ENCODE results near the gene KATNB1. TPM values are rescaled to one million over a fixed set of nuclear protein-coding genes. Genes with fewer than 3 reads are reported as not detected.

The KATNB1 gene
- total and polyA plus RNA-seq, 12 donors, result 9.0 to 15.1 (median 11.0) TPM

DNA sequence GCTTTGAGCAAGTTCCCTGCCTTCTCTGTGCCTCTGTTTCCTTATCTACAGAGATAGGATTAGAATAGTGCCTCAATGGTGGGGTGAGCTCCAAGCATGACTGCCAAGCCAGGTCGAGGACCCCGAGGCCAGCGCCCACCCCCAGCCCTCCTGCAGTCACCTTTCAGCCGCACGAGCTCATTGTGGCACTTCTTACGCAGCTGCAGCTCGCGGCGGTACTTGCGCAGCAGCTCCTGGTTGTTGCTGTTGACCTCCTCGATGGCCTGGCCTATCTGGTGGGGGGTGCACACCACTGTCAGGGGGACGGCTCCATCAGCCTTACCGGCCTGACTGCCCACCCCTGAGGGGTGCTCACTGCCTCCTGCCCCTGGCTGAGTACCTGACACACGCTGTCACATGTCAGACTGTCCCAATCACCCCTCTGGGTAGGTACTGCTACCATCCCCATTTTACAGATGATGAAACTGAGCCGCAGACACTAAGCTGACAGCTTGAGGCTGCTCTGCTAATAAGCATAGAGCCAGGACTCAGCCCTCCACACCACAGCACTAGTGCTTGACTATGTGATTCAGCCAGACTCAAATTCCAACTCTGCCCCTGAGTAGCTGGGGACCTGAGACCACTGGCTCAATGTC lies 31.3 kb downstream of the KATNB1 start:
- H3K36me3 ChIP-seq, result peaks cover 5 to 98% (median 39%) of the 10 kb centered on the region in 9 donors
- H3K27ac ChIP-seq, result no peak overlapping the region
- 91 to 92% methylated on average over 15 of the region's 15 CpGs for WGBS, 2 donors
- TF ChIP-seq, protein P1, sequence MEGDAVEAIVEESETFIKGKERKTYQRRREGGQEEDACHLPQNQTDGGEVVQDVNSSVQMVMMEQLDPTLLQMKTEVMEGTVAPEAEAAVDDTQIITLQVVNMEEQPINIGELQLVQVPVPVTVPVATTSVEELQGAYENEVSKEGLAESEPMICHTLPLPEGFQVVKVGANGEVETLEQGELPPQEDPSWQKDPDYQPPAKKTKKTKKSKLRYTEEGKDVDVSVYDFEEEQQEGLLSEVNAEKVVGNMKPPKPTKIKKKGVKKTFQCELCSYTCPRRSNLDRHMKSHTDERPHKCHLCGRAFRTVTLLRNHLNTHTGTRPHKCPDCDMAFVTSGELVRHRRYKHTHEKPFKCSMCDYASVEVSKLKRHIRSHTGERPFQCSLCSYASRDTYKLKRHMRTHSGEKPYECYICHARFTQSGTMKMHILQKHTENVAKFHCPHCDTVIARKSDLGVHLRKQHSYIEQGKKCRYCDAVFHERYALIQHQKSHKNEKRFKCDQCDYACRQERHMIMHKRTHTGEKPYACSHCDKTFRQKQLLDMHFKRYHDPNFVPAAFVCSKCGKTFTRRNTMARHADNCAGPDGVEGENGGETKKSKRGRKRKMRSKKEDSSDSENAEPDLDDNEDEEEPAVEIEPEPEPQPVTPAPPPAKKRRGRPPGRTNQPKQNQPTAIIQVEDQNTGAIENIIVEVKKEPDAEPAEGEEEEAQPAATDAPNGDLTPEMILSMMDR (IDR thresholded peaks at IDR 0.05), result no peak
- H3K4me1 ChIP-seq, result peaks cover 0 to 12% (median 0%) of the 10 kb centered on the region in 9 donors
- H3K4me3 ChIP-seq, result no peak overlapping the region
- DNase-seq, result no peak
- H3K27me3 ChIP-seq, result no peaks in the 10 kb centered on the region
- no peak for ATAC-seq
- H3K9me3 ChIP-seq, result no peaks in the 10 kb centered on the region
- intact Hi-C loops (cut with DNase I), result no loop called here

DNA sequence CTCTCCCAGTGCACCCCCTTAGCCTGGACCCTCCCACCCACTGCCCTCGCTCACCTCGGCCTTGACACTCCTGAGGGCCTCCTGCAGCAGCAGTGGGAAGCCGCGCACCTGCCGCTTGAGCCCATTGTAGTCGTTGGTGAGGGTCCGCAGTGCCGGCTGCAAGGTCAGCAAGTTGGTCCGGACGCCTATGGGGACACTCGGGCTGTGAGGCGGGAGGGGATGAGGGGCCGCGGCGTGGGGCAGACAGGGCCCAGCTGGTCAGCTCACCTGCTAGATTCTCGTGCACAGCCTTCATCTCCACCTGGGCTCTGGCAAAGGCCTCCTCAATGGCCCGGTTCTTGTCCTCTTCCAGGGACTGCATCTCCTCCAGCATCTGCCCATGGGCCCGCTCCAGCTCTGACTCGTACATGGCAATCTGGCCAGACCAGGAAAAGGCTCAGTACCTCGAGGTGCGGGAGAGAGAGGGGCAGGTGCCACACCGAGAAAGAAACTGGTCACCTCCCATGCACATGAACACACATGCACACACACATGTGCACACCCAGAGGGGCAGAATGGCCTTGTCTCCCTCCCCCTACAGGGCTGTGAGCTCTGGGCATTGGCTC lies 34.1 kb downstream of the KATNB1 start:
- Histone ChIP-seq H3K4me1 (peaks cover 0 to 12% (median 3%) of the 10 kb centered on the region in 9 donors), H3K27ac (no peak overlapping the region), H3K9me3 (no peaks in the 10 kb centered on the region), H3K4me3 (no peak overlapping the region), H3K27me3 (no peaks in the 10 kb centered on the region), H3K36me3 (peaks cover 5 to 88% (median 39%) of the 10 kb centered on the region in 9 donors)
- TF ChIP-seq, protein P1 (IDR thresholded peaks at IDR 0.05), result no peak
- ATAC-seq (no peak), DNase-seq (no peak)
- intact Hi-C loops (cut with DNase I), result no loop called here
- 95 to 96% methylated on average over 22 of the region's 22 CpGs for WGBS, 2 donors

DNA sequence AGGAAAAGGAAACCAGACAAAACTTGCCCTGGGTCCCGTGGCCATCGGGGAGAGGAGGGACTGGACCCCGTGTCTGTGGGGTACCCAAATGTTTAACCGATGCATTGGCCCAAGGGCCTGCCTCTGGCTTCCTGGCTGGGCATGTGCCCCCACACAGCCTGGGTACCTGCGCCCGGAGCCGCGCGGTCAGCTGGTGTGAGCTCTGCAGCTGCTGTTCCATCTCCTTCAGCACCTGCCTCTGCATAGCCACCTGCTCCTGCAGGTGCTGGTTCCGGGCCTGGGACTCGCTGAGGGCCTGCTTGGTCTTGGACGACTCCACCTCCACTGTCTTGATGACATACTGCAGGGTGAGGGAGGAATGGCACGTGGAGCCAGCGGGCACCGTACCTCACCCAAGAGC lies 34.8 kb downstream of the KATNB1 start:
- WGBS, 2 donors, result 97% methylated on average over 15 of the region's 15 CpGs
- no peaks in the 10 kb centered on the region for H3K27me3 ChIP-seq
- peaks cover 0 to 12% (median 3%) of the 10 kb centered on the region in 9 donors for H3K4me1 ChIP-seq
- intact Hi-C loops (cut with DNase I), result no loop called here
- no peaks in the 10 kb centered on the region for H3K9me3 ChIP-seq
- H3K4me3 ChIP-seq, result no peak overlapping the region
- no peak for DNase-seq
- H3K27ac ChIP-seq, result no peak overlapping the region
- ATAC-seq, result no peak
- H3K36me3 ChIP-seq, result peaks cover 5 to 86% (median 42%) of the 10 kb centered on the region in 9 donors
- TF ChIP-seq, protein P1 (IDR thresholded peaks at IDR 0.05), result no peak

DNA sequence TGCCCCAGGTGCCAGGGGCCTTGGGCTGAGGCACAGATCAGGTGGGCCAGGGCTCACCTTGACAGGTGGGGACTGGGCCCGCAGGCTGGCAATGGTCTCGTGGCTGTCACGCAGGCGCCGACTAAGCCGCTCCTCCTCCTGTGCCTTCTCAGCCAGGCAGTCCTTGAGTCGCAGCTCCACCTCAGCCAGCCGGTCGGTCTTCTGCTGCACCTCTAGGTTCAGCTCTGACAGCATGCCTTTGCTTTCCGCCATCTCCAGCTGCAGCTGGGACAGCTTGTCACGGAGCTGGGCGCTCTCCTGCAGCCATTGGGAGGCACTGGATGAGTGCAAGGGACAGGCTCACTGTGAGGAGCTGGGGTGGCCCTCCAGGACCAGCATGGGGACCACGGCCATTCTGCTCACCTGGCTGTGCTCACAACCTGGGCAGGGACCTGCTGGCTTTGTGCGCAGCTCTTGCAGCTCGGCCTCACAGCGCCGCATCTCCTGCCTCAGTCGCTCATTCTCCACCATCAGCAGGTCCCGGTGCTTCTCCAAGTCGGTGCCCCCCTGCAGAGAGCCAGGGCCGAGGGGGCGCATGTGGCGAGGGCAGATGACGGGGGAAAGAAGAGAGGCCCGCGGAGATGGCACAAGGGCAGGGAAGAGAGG lies 35.7 kb downstream of the KATNB1 start:
- no peak for DNase-seq
- intact Hi-C loops (cut with DNase I), result no loop called here

More for the DNA sequence above, 35.7 kb downstream of the KATNB1 start:
- H3K27ac ChIP-seq, result no peak overlapping the region
- peaks cover 0 to 12% (median 3%) of the 10 kb centered on the region in 9 donors for H3K4me1 ChIP-seq
- ATAC-seq, result no peak
- H3K4me3 ChIP-seq, result no peak overlapping the region
- no peaks in the 10 kb centered on the region for H3K27me3 ChIP-seq
- WGBS, 2 donors, result 95% methylated on average over 26 of the region's 26 CpGs
- TF ChIP-seq, protein P1 (IDR thresholded peaks at IDR 0.05), result no peak
- H3K9me3 ChIP-seq, result no peaks in the 10 kb centered on the region
- H3K36me3 ChIP-seq, result peaks cover 5 to 86% (median 51%) of the 10 kb centered on the region in 9 donors
